HepG2 (cell line): ENCODE results near the gene YIF1A. TPM values are rescaled to one million over a fixed set of nuclear protein-coding genes. Genes with fewer than 3 reads are reported as not detected.

Experiments
- ARNT ChIP-seq: fragments of 450-650 bp; IDR thresholded peaks from 2 replicates; pipeline ENCODE4 v1.6.1; 2017
- ATF3 ChIP-seq: sonication (generic); formaldehyde crosslinking; IDR thresholded peaks from 2 replicates; pipeline ENCODE4 v1.4.0; 2020; ENCODE audit warnings: missing genetic modification reagents
- FOXO4 ChIP-seq: sonication (generic); formaldehyde crosslinking; conservative IDR thresholded peaks from 2 replicates; pipeline ENCODE4 v1.8.1; 2023; ENCODE audit warnings: missing genetic modification reagents
- HINFP ChIP-seq: sonication (generic); formaldehyde crosslinking; IDR thresholded peaks from 2 replicates; pipeline ENCODE4 v1.4.0; 2020; ENCODE audit warnings: low read depth, mild to moderate bottlenecking, missing genetic modification reagents
- HMGA1 ChIP-seq: sonication (generic); formaldehyde crosslinking; conservative IDR thresholded peaks from 2 replicates; pipeline ENCODE4 v1.4.0; 2020; ENCODE audit warnings: missing genetic modification reagents
- MXD3 ChIP-seq: IDR thresholded peaks from 2 replicates; pipeline ENCODE4 v1.6.1; 2016; ENCODE audit warnings: mild to moderate bottlenecking, missing biosample characterization, missing genetic modification reagents
- PRDM4 ChIP-seq: sonication (generic); formaldehyde crosslinking; IDR thresholded peaks from 2 replicates; pipeline ENCODE4 v1.9.0; 2021; ENCODE audit warnings: missing genetic modification reagents, borderline replicate concordance
- PRMT3 ChIP-seq: sonication (generic); formaldehyde crosslinking; IDR thresholded peaks from 2 replicates; pipeline ENCODE4 v1.8.1; 2022; ENCODE audit warnings: low read depth, mild to moderate bottlenecking, moderate library complexity, missing genetic modification reagents, borderline replicate concordance
- RARA ChIP-seq: IDR thresholded peaks from 2 replicates; pipeline ENCODE4 v1.6.1; 2016; ENCODE audit warnings: missing genetic modification reagents, missing compliant biosample characterization
- SNAPC2 ChIP-seq: sonication (generic); formaldehyde crosslinking; IDR thresholded peaks from 2 replicates; pipeline ENCODE4 v1.8.1; 2022; ENCODE audit warnings: mild to moderate bottlenecking, missing genetic modification reagents
- SOX6 ChIP-seq, 2 experiments: fragments of 450-650 bp in 1 of 2; sonication (generic) in 1 of 2; formaldehyde crosslinking in 1 of 2; IDR thresholded peaks; 2 replicates each; pipeline versions ENCODE4 v1.4.0 to v1.6.1; 2017 to 2020; ENCODE audit warnings: antibody characterized with exemption in 1 of 2, mild to moderate bottlenecking in 1 of 2, missing genetic modification reagents in 1 of 2
- TCF7L2 ChIP-seq: IDR thresholded peaks from 2 replicates; pipeline ENCODE4 v1.6.1; 2011; ENCODE audit warnings: mild to moderate bottlenecking, low read depth, low read length, moderate library complexity
- XBP1 ChIP-seq: sonication (generic); formaldehyde crosslinking; IDR thresholded peaks from 2 replicates; pipeline ENCODE4 v1.5.0; 2020; ENCODE audit warnings: missing genetic modification reagents
- ZBTB39 ChIP-seq: sonication (generic); formaldehyde crosslinking; IDR thresholded peaks from 2 replicates; pipeline ENCODE4 v1.5.0; 2020; ENCODE audit warnings: missing genetic modification reagents
- ZKSCAN5 ChIP-seq: sonication (generic); formaldehyde crosslinking; IDR thresholded peaks from 2 replicates; pipeline ENCODE4 v1.5.1; 2020; ENCODE audit warnings: mild to moderate bottlenecking, missing genetic modification reagents
- ZNF547 ChIP-seq: sonication (generic); formaldehyde crosslinking; IDR thresholded peaks from 2 replicates; pipeline ENCODE4 v1.5.1; 2020; ENCODE audit warnings: mild to moderate bottlenecking, missing genetic modification reagents
- ZNF616 ChIP-seq: sonication (generic); formaldehyde crosslinking; IDR thresholded peaks from 2 replicates; pipeline ENCODE4 v1.5.0; 2020; ENCODE audit warnings: low read depth, mild to moderate bottlenecking, missing genetic modification reagents
- ZNF691 ChIP-seq: sonication (generic); formaldehyde crosslinking; IDR thresholded peaks from 2 replicates; pipeline ENCODE4 v1.4.0; 2020; ENCODE audit warnings: missing genetic modification reagents, low read depth, mild to moderate bottlenecking, borderline replicate concordance
- polyA plus RNA-seq, 8 experiments: library from polyadenylated mRNA; depleted of rRNA in 3 of 8; stranded (reverse) in 7 of 8; unstranded in 1 of 8; fragments of >200 nt; fragmentation: Illumina TruSeq in 4 of 8; extraction: Trizol in 4 of 8; gene quantifications; 2 replicates each; pipeline versions ENCODE4 v1.2.1 to v1.2.3, GENCODE V29; 2011 to 2016; ENCODE audit warnings: low read depth in 4 of 8, missing spikeins in 1 of 8, mixed read lengths in 1 of 8; ENCODE audit not compliant: insufficient read depth in 1 of 8
- total RNA-seq, 5 experiments: library from RNA; depleted of rRNA; stranded (reverse); fragments of >200 nt; fragmentation: Illumina TruSeq; extraction: Trizol; gene quantifications; 2 replicates each; pipeline ENCODE4 v1.2.3, GENCODE V29; 2016; ENCODE audit warnings: low read depth in 1 of 5

The YIF1A gene
- total and polyA plus RNA-seq, 2 of the 13 experiments (the other 11 are each of a cell fraction or from before 2014, with no cell fraction given), result 133 to 145 TPM

GRCh38 chr11:66313321-66314185 lies 24.6 kb upstream of the YIF1A start (continued):
- TF ChIP-seq ZBTB39 (CRISPR knock-in tag) (peak; percentile 73; the same call in 1 of the 2 replicates), HMGA1 (CRISPR knock-in tag) (no peak), PRDM4 (no peak), ARNT (no peak), ZNF691 (CRISPR knock-in tag) (no peak), PRMT3 (CRISPR knock-in tag) (no peak), TCF7L2 (no peak), FOXO4 (0 out of 2 replicates have a peak, but pooled peaks have one; percentile 53), MXD3 (CRISPR knock-in tag) (0 out of 2 replicates have a peak, but pooled peaks have one; percentile 25), SOX6 (IDR thresholded peaks at IDR 0.05) (no peak), SOX6 (CRISPR knock-in tag; IDR thresholded peaks at IDR 0.05) (peak; percentile 30; the same call in 1 of the 2 replicates), SNAPC2 (CRISPR knock-in tag) (no peak), RARA (CRISPR knock-in tag) (no peak), XBP1 (CRISPR knock-in tag) (no peak), ATF3 (no peak), HINFP (0 out of 2 replicates have a peak, but pooled peaks have one; percentile 25), ZNF547 (CRISPR knock-in tag) (no peak), ZKSCAN5 (CRISPR knock-in tag) (no peak), ZNF616 (CRISPR knock-in tag) (no peak)
